Esophagus (tissue), 2 donors: ENCODE results near the gene CCAR1. TPM values are rescaled to one million over a fixed set of nuclear protein-coding genes. Genes with fewer than 3 reads are reported as not detected.
"Not testable (repeated sequence)": the region's sequence is repeated elsewhere in the genome, so short reads cannot be mapped to it uniquely, and the experiment has no call there.

ENCODE experiments used
- H3K27ac ChIP-seq, 2 donors: one replicate each; pipeline ENCODE4 v1.5.1; 2013; ENCODE audit warnings: low read depth in 2 of 2, mild to moderate bottlenecking in 2 of 2, inconsistent platforms in 1 of 2, low read length in 1 of 2, moderate library complexity in 1 of 2
- H3K27me3 ChIP-seq, 2 donors: one replicate each; pipeline ENCODE4 v1.6.1; 2013; ENCODE audit warnings: low read length in 2 of 2, control low read depth in 1 of 2, mild to moderate bottlenecking in 1 of 2; ENCODE audit not compliant: insufficient read depth in 2 of 2, control insufficient read depth in 1 of 2
- H3K36me3 ChIP-seq, 2 donors: one replicate each; pipeline ENCODE4 v1.6.1; 2013; ENCODE audit warnings: low read length in 1 of 2; ENCODE audit not compliant: control insufficient read depth in 2 of 2, insufficient read depth in 2 of 2
- H3K4me1 ChIP-seq, 2 donors: one replicate each; pipeline ENCODE4 v1.6.1; 2013; ENCODE audit warnings: low read length in 1 of 2; ENCODE audit not compliant: control insufficient read depth in 2 of 2, insufficient read depth in 2 of 2
- H3K4me3 ChIP-seq, 2 donors: one replicate each; pipeline ENCODE4 v1.5.1; 2013; ENCODE audit warnings: low read length in 2 of 2, mild to moderate bottlenecking in 2 of 2, low read depth in 1 of 2, moderate library complexity in 1 of 2
- H3K9me3 ChIP-seq, 2 donors: one replicate each; pipeline ENCODE4 v1.6.1; 2013; ENCODE audit warnings: mild to moderate bottlenecking in 2 of 2, low read depth in 1 of 2, low read length in 1 of 2, moderate library complexity in 1 of 2; ENCODE audit not compliant: control insufficient read depth in 2 of 2, insufficient read depth in 1 of 2
- WGBS, 2 donors: extraction: QIAGEN DNeasy Blood & Tissue Kit; methylation state at CpG; one replicate each; pipeline ENCODE4 v1.1.7; 2013; 5-methylcytosine and 5-hydroxymethylcytosine counted together
- polyA plus RNA-seq, 2 donors: library from polyadenylated mRNA; stranded (reverse); fragments of 200-250 nt; gene quantifications; one replicate each; pipeline ENCODE4 v1.2.3, GENCODE V29; 2013
- donor health status: healthy with polysubstance abuse.
- donor health status: Bipolar disorder and iron deficiency.

The CCAR1 gene
- polyA plus RNA-seq, 2 donors = 24.3 to 55.7 TPM

DNA sequence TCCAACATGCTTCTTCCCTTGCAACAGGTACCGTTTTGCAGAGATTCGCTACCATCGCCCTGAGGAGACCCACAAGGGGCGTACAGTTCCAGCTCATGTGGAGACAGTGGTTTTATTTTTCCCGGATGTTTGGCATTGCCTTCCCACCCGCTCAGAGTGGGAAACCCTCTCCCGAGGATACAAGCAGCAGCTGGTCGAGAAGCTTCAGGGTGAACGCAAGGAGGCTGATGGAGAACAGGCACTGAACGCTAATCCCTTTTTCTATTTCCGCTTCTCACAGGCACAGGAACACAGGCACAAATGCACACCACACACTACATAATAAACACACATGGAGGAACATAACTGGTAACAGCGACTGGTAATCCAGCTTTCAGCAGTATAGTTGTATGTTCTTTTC lies 35.2 kb downstream of the CCAR1 start:
- H3K4me1 ChIP-seq = no peaks in the 10 kb centered on the region
- WGBS, 2 donors = 92 to 94% methylated on average over 12 of the region's 12 CpGs
- H3K4me3 ChIP-seq = no peak overlapping the region
- H3K27ac ChIP-seq = no peak overlapping the region
- no peaks in the 10 kb centered on the region for H3K27me3 ChIP-seq
- no peaks in the 10 kb centered on the region for H3K9me3 ChIP-seq
- H3K36me3 ChIP-seq = peaks cover 11 to 21% of the 10 kb centered on the region in 2 donors

DNA sequence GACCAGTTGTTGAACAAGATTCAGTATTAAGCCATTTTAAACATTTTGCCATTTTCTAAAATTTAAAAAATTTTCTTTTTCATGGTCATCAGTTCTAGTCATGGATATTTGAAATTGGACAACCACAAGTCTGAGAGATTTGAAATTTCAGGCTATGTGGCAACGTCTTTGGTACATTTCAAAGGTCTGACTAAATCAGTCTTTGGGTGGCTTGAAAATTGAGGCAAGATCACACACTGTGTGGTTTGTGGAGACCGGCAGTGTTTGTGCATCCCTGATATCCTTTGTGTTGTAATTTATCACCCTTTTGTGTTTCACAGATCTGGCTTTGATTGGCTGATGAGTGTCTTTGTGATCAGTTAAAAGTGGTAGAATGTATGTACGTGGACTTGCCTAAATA lies 35.7 kb downstream of the CCAR1 start:
- peaks cover 11 to 21% of the 10 kb centered on the region in 2 donors for H3K36me3 ChIP-seq
- H3K4me3 ChIP-seq = no peak overlapping the region
- H3K4me1 ChIP-seq = no peaks in the 10 kb centered on the region
- 86 to 87% methylated on average over 3 of the region's 3 CpGs for WGBS, 2 donors
- H3K27ac ChIP-seq = no peak overlapping the region
- H3K27me3 ChIP-seq = no peaks in the 10 kb centered on the region
- H3K9me3 ChIP-seq = no peaks in the 10 kb centered on the region

- H3K36me3 ChIP-seq = peaks cover 11 to 20% of the 10 kb centered on the region in 2 donors
- no peak overlapping the region for H3K27ac ChIP-seq
Observed at GRCh38 chr10:68759223-68759863, 38.3 kb downstream of the CCAR1 start.

DNA sequence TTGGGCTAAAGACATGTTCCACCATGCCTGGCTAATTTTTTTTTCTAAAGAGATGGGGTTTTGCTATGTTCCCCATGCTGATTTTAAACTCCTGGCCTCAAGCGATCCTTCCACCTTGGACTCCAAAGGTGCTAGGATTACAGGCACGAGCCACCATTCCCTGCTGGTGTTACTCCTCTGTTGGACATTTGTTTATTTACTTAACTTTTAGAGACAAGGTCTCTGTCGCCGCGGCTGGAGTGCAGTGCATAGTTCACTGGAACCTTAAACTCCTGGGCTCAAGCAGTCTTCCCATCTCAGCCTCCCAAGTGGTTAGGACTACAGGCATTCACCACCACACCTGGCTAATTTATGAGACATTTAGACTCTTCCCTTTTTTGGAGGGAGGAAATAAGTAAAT lies 38.9 kb downstream of the CCAR1 start:
- 76 to 80% methylated on average over 5 of the region's 5 CpGs for WGBS, 2 donors
- peaks cover 11 to 21% of the 10 kb centered on the region in 2 donors for H3K36me3 ChIP-seq

More at GRCh38 chr10:68759223-68759863, 38.3 kb downstream of the CCAR1 start:
- no peaks in the 10 kb centered on the region for H3K4me1 ChIP-seq
- 97% methylated on average over 6 of the region's 6 CpGs for WGBS, 2 donors
- H3K27me3 ChIP-seq = no peaks in the 10 kb centered on the region
- H3K4me3 ChIP-seq = no peak overlapping the region
- no peaks in the 10 kb centered on the region for H3K9me3 ChIP-seq

GRCh38 chr10:68767407-68767806 lies 46.4 kb downstream of the CCAR1 start:
- H3K9me3 ChIP-seq, H3K4me3 ChIP-seq, H3K27me3 ChIP-seq, H3K27ac ChIP-seq, H3K4me1 ChIP-seq: not testable (repeated sequence)
- H3K36me3 ChIP-seq = peaks cover 0 to 22% of the 10 kb centered on the region in 2 donors
- WGBS, 2 donors = 92% methylated on average over 7 of the region's 7 CpGs

More for the DNA sequence above, 38.9 kb downstream of the CCAR1 start:
- no peaks in the 10 kb centered on the region for H3K27me3 ChIP-seq
- H3K27ac ChIP-seq = no peak overlapping the region
- no peak overlapping the region for H3K4me3 ChIP-seq
- no peaks in the 10 kb centered on the region for H3K4me1 ChIP-seq
- H3K9me3 ChIP-seq = no peaks in the 10 kb centered on the region

DNA sequence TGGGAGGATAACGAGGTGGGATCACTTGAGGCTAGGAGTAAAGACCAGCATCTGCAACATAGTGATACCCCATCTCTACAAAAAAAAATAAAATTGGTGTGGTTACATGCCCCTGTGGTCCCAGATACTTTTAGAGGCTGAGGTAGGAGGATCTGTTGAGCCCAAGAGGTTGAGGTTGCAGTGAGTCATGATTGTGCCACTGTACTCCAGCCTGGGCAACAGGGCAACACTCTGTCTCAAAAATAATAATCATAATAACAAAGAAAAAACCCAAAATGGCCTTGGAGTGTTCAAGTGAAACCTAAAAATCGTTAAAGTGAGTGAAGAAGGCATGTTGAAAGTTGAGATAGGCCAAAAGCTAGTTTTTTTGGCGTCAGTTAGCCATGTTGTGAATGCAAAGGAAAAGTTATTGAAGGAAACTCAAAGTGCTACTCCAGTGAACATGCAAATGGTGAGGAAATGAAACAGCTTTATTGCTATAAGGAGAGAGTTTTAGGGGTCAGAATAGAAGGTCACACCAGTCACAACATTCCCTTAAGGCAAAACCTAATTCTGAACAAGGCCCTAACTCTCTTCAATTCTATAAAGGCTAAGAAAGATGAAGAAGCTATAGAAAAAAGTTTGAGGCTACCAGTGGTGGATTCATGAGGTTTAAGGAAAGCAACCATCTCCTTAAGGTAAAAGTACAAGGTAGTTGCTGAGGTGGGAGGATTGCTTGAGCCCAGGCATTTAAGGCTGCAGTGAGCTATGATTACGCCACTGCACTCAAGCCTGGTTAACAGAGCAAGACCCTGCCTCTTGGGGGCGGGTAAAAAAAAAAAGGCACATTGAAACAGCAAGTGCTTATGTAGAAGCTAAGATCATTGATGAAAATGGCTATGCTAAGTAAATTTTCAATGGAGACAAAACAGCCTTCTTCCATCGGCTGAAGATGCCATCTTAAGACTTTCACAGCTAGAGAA lies 60.9 kb downstream of the CCAR1 start:
- Histone ChIP-seq H3K36me3 (peaks cover 4 to 8% of the 10 kb centered on the region in 2 donors), H3K4me1 (no peaks in the 10 kb centered on the region)

GRCh38 chr10:68784476-68784875 lies 63.4 kb downstream of the CCAR1 start:
- Histone ChIP-seq H3K27me3 (no peaks in the 10 kb centered on the region), H3K9me3 (no peaks in the 10 kb centered on the region), H3K4me3 (no peak overlapping the region), H3K36me3 (peaks cover 5 to 6% of the 10 kb centered on the region in 2 donors), H3K4me1 (no peaks in the 10 kb centered on the region), H3K27ac (no peak overlapping the region)
- 91 to 92% methylated on average over 7 of the region's 7 CpGs for WGBS, 2 donors

More for the DNA sequence above, 60.9 kb downstream of the CCAR1 start:
- 92% methylated on average over 6 of the region's 6 CpGs for WGBS, 2 donors
- Histone ChIP-seq H3K4me3 (no peak overlapping the region), H3K27ac (no peak overlapping the region), H3K9me3 (no peaks in the 10 kb centered on the region), H3K27me3 (no peaks in the 10 kb centered on the region)

DNA sequence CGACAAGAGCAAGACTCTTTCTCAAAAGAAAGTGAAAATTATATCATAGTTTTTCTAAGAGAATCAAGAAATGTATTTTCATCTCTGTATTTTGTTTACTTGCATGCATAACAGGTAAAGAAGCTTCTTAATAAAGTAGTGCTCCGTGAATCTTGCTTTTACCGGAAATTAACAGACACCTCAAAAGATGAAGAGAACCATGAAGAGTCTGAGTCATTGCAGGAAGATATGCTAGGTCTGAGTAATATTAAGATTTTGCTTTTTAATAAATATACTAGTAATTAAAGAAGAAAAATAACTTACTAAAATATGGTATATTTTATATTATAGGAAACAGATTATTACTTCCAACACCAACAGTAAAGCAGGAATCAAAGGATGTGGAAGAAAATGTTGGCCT lies 66.8 kb downstream of the CCAR1 start:
- Histone ChIP-seq H3K27ac (no peak overlapping the region), H3K9me3 (no peaks in the 10 kb centered on the region), H3K36me3 (peaks cover 0 to 8% of the 10 kb centered on the region in 2 donors), H3K27me3 (no peaks in the 10 kb centered on the region), H3K4me3 (no peak overlapping the region), H3K4me1 (no peaks in the 10 kb centered on the region)
- WGBS, 2 donors = 83 to 89% methylated on average over 3 of the region's 3 CpGs

GRCh38 chr10:68790476-68790875 lies 69.4 kb downstream of the CCAR1 start:
- Histone ChIP-seq H3K27ac (no peak overlapping the region), H3K4me1 (no peaks in the 10 kb centered on the region), H3K9me3 (no peaks in the 10 kb centered on the region), H3K4me3 (no peak overlapping the region), H3K36me3 (peaks cover 3 to 8% of the 10 kb centered on the region in 2 donors), H3K27me3 (no peaks in the 10 kb centered on the region)
- WGBS, 2 donors = 94 to 96% methylated on average over 10 of the region's 10 CpGs
